IMR-90 (cell line): ENCODE results near the gene FAM229A. TPM values are rescaled to one million over a fixed set of nuclear protein-coding genes. Genes with fewer than 3 reads are reported as not detected.

Source experiments
- ATAC-seq: fragments of 200-7000 bp; cut with Tn5 transposase; 2 replicates; pipeline ENCODE4 v1.9.1; 2020; ENCODE audit warnings: low read depth, mild to moderate bottlenecking, moderate library complexity
- BruUV-seq: library from RNA; stranded (reverse); fragments of 400-500 nt; replicated peaks from 2 replicates; lab custom pipeline; 2021; lab: Mats Ljungman, UMichigan
- CTCF ChIA-PET: fragments of 300-600 bp; formaldehyde crosslinking; extraction: SDS; loops from one replicate; lab custom pipeline; 2021; ENCODE audit warnings: antibody characterized with exemption; lab: Yijun Ruan, JAX
- POLR2A ChIA-PET: fragments of 300-600 bp; sonication (Branson Sonifier 250); formaldehyde crosslinking; loops from one replicate; lab custom pipeline; 2022; ENCODE audit warnings: antibody characterized with exemption; ENCODE audit not compliant: unreplicated experiment; lab: Charles Lee
- DNase-seq: peaks from one replicate; pipeline ENCODE4 v3.0.0; 2013
- H2AFZ ChIP-seq: replicated peaks from 2 replicates; pipeline ENCODE3; 2013; ENCODE audit warnings: low read length, mild to moderate bottlenecking; ENCODE audit not compliant: poor library complexity
- H2AK5ac ChIP-seq: 2 replicates; pipeline ENCODE4 v1.6.1; 2013; ENCODE audit warnings: low read depth, low read length, inconsistent platforms
- H2AK9ac ChIP-seq: replicated peaks from 2 replicates; pipeline ENCODE3; 2013; ENCODE audit warnings: mild to moderate bottlenecking, low read depth, low read length, moderate library complexity; ENCODE audit not compliant: poor library complexity
- H2BK120ac ChIP-seq: 2 replicates; pipeline ENCODE4 v1.6.1; 2013; ENCODE audit warnings: low read depth, low read length, inconsistent platforms
- H2BK15ac ChIP-seq: 3 replicates; pipeline ENCODE4 v1.6.1; 2013; ENCODE audit warnings: low read depth, low read length, inconsistent platforms
- H2BK20ac ChIP-seq: 2 replicates; pipeline ENCODE4 v1.6.1; 2013; ENCODE audit warnings: low read depth, mild to moderate bottlenecking, inconsistent platforms, low read length, moderate library complexity
- H2BK5ac ChIP-seq: 2 replicates; pipeline ENCODE4 v1.6.1; 2013; ENCODE audit warnings: mild to moderate bottlenecking, low read depth, low read length, inconsistent platforms; ENCODE audit not compliant: poor library complexity, severe bottlenecking
- H3K14ac ChIP-seq: replicated peaks from 2 replicates; pipeline ENCODE4 v1.6.1; 2013; ENCODE audit warnings: low read depth, low read length, inconsistent platforms
- H3K18ac ChIP-seq: 2 replicates; pipeline ENCODE4 v1.6.1; 2013; ENCODE audit warnings: low read depth, low read length, control low read depth
- H3K23ac ChIP-seq: 2 replicates; pipeline ENCODE4 v1.6.1; 2013; ENCODE audit warnings: low read depth, low read length, inconsistent platforms
- H3K27ac ChIP-seq: 2 replicates; pipeline ENCODE4 v1.5.1; 2013; ENCODE audit warnings: mild to moderate bottlenecking, control low read depth, low read length; ENCODE audit not compliant: insufficient read depth
- H3K27me3 ChIP-seq: 2 replicates; pipeline ENCODE4 v1.6.1; 2013; ENCODE audit warnings: low read length; ENCODE audit not compliant: control insufficient read depth, insufficient read depth
- H3K36me3 ChIP-seq: 2 replicates; pipeline ENCODE4 v1.6.1; 2013; ENCODE audit warnings: low read length, mixed read lengths; ENCODE audit not compliant: control insufficient read depth, insufficient read depth
- H3K4ac ChIP-seq: 2 replicates; pipeline ENCODE4 v1.6.1; 2013; ENCODE audit warnings: low read depth, low read length, inconsistent platforms
- H3K4me1 ChIP-seq: 2 replicates; pipeline ENCODE4 v1.6.1; 2013; ENCODE audit warnings: low read length, mixed read lengths; ENCODE audit not compliant: control insufficient read depth, insufficient read depth
- H3K4me2 ChIP-seq: 2 replicates; pipeline ENCODE4 v1.6.1; 2013; ENCODE audit warnings: low read depth, mild to moderate bottlenecking, control low read depth, low read length, moderate library complexity
- H3K4me3 ChIP-seq: 2 replicates; pipeline ENCODE4 v1.5.1; 2013; ENCODE audit warnings: low read depth, mild to moderate bottlenecking, control low read depth, low read length, moderate library complexity; ENCODE audit not compliant: insufficient read depth
- H3K56ac ChIP-seq: 2 replicates; pipeline ENCODE4 v1.6.1; 2013; ENCODE audit warnings: low read length, inconsistent platforms; ENCODE audit not compliant: insufficient read depth; ENCODE audit errors: extremely low read depth
- H3K79me1 ChIP-seq, 2 experiments: 2 replicates each; pipeline ENCODE4 v1.6.1; 2013; ENCODE audit warnings: low read length in 2 of 2, inconsistent platforms in 1 of 2, low read depth in 1 of 2
- H3K9ac ChIP-seq: 2 replicates; pipeline ENCODE4 v1.6.1; 2013; ENCODE audit warnings: low read depth, low read length, control low read depth
- H3K9me1 ChIP-seq: 2 replicates; pipeline ENCODE4 v1.6.1; 2013; ENCODE audit warnings: low read length, inconsistent platforms; ENCODE audit not compliant: insufficient read depth
- H3K9me3 ChIP-seq: 2 replicates; pipeline ENCODE4 v1.6.1; 2013; ENCODE audit warnings: low read length; ENCODE audit not compliant: control insufficient read depth, insufficient read depth
- H4K20me1 ChIP-seq: 2 replicates; pipeline ENCODE4 v1.6.1; 2013; ENCODE audit warnings: low read length, inconsistent platforms; ENCODE audit not compliant: insufficient read depth
- H4K5ac ChIP-seq: 2 replicates; pipeline ENCODE4 v1.6.1; 2013; ENCODE audit warnings: mild to moderate bottlenecking, low read depth, low read length, control low read depth
- H4K8ac ChIP-seq, 2 experiments: 2 replicates each; pipeline ENCODE4 v1.6.1; 2013; ENCODE audit warnings: low read depth in 2 of 2, low read length in 2 of 2, control low read depth in 1 of 2, inconsistent platforms in 1 of 2
- H4K91ac ChIP-seq: 2 replicates; pipeline ENCODE4 v1.6.1; 2013; ENCODE audit warnings: low read depth, low read length, inconsistent platforms; ENCODE audit not compliant: insufficient read depth
- FOS ChIP-seq: fragments of 150-350 bp; IDR thresholded peaks from 2 replicates; pipeline ENCODE4 v1.6.1; 2016; ENCODE audit warnings: low read depth, low read length
- MAFK ChIP-seq: IDR thresholded peaks from 2 replicates; pipeline ENCODE4 v1.6.1; 2012; ENCODE audit warnings: low read depth, low read length, improper control_type of control experiment
- NFE2L2 ChIP-seq: fragments of 150-350 bp; IDR thresholded peaks from 2 replicates; pipeline ENCODE4 v1.6.1; 2016; ENCODE audit warnings: low read depth, mild to moderate bottlenecking, low read length
- SMC3 ChIP-seq: fragments of 150-350 bp; IDR thresholded peaks from 2 replicates; pipeline ENCODE4 v1.6.1; 2016; ENCODE audit warnings: low read depth, mild to moderate bottlenecking, antibody characterized with exemption, low read length, moderate library complexity
- WGBS, 2 experiments: methylation state at CpG; one replicate each; pipeline versions ENCODE4 v1.1.5 to v1.1.7; 2013; ENCODE audit warnings: missing lambda C conversion rate in 2 of 2; ENCODE audit not compliant: insufficient read length in 1 of 2; ENCODE audit errors: extremely low coverage in 2 of 2; 5-methylcytosine and 5-hydroxymethylcytosine counted together
- dilution Hi-C: fragments of 300-500 bp; cut with HindIII; formaldehyde crosslinking; loops from one replicate; pipeline ENCODE4 v1.14.3; 2018; ENCODE audit warnings: low sequenced_read_pairs; ENCODE audit not compliant: unreplicated experiment
- in situ Hi-C: fragments of 300-500 bp; cut with MboI; formaldehyde crosslinking; loops from 3 replicates; pipeline ENCODE4 v1.14.3; 2019; ENCODE audit warnings: low sequenced_read_pairs, inconsistent platforms, mixed read lengths
- intact Hi-C: fragments of 100-400 bp; cut with micrococcal nuclease; formaldehyde crosslinking; loops from 2 replicates; pipeline ENCODE4 v1.10.0; 2022
- polyA plus RNA-seq, 3 experiments: library from polyadenylated mRNA; depleted of rRNA; stranded (reverse); fragments of >200 nt; gene quantifications; 2 replicates each; pipeline ENCODE4 v1.2.3, GENCODE V29; 2012; ENCODE audit warnings: low replicate concordance in 1 of 3
- total RNA-seq: library from RNA; depleted of rRNA; stranded (reverse); fragments of >200 nt; gene quantifications from 2 replicates; pipeline ENCODE4 v1.2.3, GENCODE V29; 2012

Gene FAM229A
- total and polyA plus RNA-seq, 2 of the 4 experiments (the other 2 are of a cell fraction) = 0.36 to 4.3 TPM

DNA sequence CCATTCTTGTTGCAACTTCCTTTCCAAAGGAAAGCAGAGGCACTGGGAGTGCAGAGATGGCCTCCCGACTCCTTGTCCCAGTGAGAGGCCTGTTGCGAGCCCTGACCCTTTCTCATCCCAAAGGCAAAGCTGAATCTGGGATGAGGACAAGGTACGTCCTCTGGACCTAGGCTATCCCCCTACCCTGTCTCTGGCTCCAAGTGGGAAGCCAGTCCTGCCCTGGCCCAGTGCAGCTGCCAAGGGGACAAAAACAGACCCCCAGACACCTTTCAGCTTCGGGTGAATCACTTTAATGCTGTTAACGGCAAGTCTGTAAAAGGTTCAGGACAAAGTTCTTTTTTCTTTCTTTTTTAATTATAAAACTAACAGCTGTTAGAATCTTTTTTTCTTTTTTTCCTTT lies 2.6 kb upstream of the FAM229A start:
- H3K56ac ChIP-seq = 0 out of 2 replicates have a peak overlapping the region, but pooled peaks have one; percentile 3
- no peak overlapping the region for H2BK15ac ChIP-seq
- intact Hi-C loops (no loop called here), in situ Hi-C loops (no loop called here), dilution Hi-C loops (no loop called here)
- H3K4me1 ChIP-seq = no peaks in the 10 kb centered on the region
- no peak overlapping the region for H3K9ac ChIP-seq
- no peak overlapping the region for H4K5ac ChIP-seq
- H2BK20ac ChIP-seq = no peak overlapping the region
- H4K91ac ChIP-seq = no peak overlapping the region
- H3K27me3 ChIP-seq = no peaks in the 10 kb centered on the region
- H4K8ac ChIP-seq = no peak overlapping the region
- POLR2A ChIA-PET = no interaction called here
- H2AK9ac ChIP-seq = no peak overlapping the region
- H2BK5ac ChIP-seq = no peak overlapping the region
- no peak overlapping the region for H3K27ac ChIP-seq
- no CpG with 5 or more reads among the region's 5 CpGs for WGBS, 2 experiments
- H2BK120ac ChIP-seq = no peak overlapping the region
- H3K4ac ChIP-seq = no peak overlapping the region
- peaks cover 45% of the 10 kb centered on the region for H3K36me3 ChIP-seq
- no peak overlapping the region for H3K4me3 ChIP-seq
- no peak overlapping the region for H3K23ac ChIP-seq
- peaks cover 0 to 7% of the 10 kb centered on the region in 2 experiments; a peak in 1 of 4 replicates for H3K79me1 ChIP-seq
- BruUV-seq = no TSS peak
- no peaks in the 10 kb centered on the region; the same call in 1 of the 2 replicates for H4K20me1 ChIP-seq
- no peak overlapping the region for H3K18ac ChIP-seq
- no peaks in the 10 kb centered on the region for H3K9me3 ChIP-seq
- H3K4me2 ChIP-seq = no peak overlapping the region
- DNase-seq (no peak), ATAC-seq (no peak)
- TF ChIP-seq SMC3 (no peak), MAFK (no peak), NFE2L2 (no peak), FOS (no peak)
- no peak overlapping the region for H2AK5ac ChIP-seq
- CTCF ChIA-PET = no interaction called here
- H3K14ac ChIP-seq = no peak overlapping the region
- H2AFZ ChIP-seq = no peak overlapping the region
- 0 out of 2 replicates have a peak, but pooled peaks cover 4% of the 10 kb centered on the region for H3K9me1 ChIP-seq
